GM18870 (cell line): ENCODE data around the gene EHD4.

ENCODE experiments used
- ATAC-seq: cut with Tn5 transposase; IDR thresholded peaks from one replicate; pipeline ENCODE4 v1.9.1; 2021; ENCODE audit warnings: moderate library complexity; ENCODE audit not compliant: unreplicated experiment

The EHD4 gene

DNA sequence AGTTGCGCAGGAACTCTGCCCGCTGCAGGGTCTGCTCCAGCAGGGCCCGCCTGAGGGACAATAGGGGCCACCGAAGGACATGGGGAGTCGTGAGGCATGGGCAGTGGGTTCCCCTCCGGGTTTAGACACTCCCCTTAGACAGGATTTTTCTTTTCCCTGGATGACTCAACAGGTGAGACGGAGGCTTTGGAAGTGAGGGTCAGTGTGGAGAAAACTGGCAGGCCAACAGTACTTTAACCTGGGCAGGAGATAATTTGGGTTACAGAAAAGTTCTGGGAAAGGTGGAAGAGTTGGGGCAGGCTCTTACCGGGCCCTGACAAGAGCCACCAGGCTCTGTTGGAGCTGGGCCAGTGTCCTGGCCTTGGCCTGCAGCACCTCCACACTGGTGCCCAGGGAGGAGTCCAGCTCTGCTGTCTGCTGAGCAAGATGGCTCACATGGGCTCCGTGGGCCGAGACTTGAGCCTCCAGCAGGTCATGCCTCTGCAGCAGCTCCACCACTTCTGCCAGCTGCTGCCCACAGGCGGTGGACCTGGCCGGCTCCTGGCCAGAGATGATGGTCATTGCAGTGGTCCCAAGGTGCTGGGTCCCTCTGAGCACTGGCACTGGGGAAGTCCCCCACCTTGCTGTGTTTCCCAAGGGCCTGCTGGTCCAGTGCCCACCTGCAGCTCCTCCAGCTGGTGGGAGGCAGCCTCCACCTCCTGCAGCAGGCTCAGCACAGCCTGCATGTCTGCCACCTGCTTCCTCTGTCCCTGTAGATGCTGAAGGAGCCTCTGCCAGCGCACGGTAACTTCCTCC, 89.5 kb downstream of the EHD4 start:
- ATAC-seq, result no peak

DNA sequence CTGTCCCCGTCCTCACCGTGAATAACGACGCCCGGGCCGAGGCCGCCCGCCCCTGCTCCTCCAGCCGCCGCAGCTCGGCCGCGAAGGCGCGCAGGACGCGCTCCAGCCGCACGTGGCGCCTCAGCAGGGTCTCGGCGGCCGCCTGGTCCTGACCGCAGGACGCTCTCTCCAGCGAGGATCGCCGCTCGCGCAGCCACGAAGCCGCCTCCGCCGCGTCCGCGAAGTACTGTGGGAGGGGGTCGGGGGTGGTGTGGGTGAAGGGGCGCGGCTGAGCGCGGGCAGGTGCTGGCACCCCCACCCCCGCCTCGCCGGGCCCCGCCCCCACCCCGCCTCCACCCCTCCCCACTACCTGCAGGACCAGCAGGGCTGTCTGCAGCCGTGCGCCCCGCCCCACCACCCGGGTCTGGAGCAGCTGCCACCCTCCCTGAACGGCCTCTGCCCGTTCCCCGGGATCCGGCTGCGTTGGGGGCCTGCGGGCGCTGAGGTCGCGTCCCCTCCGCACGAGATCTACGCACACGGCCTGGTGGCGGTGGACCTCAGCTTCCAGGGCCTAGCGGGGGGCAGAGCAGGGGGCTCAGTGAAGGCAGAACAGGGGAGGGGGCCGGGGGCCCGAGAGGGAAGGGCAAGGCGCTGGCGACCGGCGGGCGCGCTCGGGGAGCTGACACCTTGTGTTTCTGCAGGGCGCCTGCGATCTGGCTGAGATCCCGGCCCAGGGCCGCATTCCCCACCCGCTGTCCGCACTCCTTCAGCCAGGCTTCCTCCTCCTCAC, 90.3 kb downstream of the EHD4 start:
- ATAC-seq, result no peak

DNA sequence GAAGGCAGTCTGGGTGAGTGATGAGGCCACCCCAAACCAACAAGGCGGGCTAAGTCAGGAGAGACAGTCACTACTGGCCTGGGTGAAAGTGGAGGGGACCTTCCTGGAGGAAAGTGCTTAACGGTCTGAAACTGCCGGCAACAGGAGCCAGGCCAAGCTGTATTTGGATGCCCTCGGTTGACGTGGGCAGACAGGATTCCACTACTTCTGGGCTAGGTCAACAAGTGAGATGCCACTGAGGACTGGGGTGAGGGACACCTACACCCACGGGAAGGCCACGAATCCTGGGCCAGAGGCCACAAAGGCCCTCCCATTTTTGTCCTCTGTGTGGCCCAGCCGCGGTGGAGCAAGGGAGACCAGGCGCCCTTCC, 90.8 kb downstream of the EHD4 start:
- ATAC-seq, result no peak

DNA sequence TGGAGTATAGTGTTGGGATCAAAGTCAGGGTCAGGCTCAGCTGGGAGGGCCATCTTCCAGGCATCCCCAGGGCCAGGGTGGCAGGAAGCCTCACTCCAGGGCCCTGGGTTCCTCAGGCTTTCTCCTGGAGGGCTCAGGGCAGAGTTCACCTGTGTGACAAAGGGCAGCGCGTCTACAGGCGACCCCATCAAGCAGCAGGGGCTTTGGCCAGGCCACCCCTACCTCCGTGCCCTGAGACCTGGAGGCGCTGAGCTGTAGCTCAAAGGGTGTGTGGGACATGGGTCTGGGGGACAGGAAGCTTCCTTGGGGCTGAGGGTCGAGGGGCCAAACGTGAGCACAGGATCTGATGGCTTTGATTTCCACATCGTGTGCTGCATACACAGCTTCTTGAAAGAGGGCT, 91.3 kb downstream of the EHD4 start:
- ATAC-seq, result no peak

DNA sequence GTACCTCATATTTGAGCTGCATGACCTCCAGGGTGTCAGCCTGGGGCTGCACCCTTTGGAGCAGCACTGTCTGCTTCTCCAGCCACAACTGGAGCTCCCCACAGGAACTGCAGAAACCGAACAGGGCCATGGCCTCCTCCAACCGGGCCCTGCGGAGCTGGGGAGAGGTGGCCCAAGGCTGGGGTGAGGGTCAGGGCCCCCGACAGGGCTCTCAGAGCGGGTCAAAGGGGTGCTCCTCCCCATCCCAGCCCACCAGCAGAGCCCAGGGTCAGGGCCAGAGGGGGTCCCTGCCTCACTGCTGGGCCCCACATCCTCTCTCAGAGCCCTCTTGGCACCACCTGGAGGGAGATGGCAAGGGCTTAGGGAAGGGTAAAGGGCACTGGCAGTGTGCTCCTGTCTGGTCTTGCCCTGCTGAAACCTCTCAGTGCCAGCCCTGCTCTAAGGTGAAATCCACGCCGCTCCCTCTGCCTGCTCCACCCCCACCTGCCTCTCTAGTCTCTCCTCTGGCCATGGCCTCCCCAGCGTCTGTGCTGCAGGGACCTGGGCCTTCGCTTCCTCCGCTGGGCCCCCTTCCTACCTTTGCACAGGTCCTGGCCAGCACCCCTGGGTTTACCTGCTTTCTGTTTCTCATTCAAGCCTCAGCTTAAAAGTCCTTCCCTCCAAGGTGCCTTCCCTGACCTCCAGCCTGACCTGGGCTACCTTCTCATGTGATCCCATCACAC, 92.0 kb downstream of the EHD4 start:
- no peak for ATAC-seq

DNA sequence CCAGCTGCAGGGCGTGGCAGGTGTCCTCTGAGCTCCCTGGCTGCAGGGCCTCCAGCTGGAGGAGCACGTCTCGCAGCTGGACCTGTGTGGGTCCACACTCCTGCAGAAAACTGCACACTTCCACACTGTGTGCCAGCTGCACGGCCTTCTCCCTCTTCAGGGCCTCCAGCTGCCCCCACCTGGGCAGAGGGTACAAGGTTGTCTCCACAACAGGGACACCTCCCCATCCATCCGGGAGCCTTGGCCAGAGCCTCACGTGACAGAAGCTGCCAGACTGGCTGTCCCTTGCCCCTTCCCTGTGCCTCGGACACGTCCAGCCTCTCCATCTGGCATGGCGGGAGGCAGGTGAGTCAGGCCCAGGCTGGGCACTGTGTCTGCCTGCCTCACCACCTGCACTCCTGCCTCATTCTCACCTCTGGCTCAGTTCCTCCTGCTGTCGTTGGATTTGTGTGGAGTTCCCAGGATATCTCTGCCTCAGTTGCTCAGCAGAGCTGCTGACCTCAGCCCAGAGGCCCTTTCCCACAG, 93.0 kb downstream of the EHD4 start:
- ATAC-seq, result no peak

DNA sequence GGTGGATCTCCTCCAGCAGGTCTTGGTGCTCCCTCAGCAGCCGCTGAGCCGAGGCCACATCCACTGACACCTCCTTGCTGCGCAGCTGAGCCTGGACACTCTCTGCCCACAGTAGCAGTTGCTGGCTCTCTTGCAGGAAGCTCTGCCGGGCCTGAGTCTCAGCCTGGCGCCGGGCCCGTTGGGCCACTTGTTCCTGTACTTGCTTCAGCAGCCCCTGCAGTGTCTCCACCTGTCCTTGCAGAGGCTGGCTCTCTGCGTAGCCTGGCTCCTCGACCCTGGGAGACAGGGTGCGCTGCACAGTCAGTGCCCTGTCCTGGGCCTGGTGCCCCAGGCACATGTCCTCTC, 94.0 kb downstream of the EHD4 start:
- no peak for ATAC-seq

DNA sequence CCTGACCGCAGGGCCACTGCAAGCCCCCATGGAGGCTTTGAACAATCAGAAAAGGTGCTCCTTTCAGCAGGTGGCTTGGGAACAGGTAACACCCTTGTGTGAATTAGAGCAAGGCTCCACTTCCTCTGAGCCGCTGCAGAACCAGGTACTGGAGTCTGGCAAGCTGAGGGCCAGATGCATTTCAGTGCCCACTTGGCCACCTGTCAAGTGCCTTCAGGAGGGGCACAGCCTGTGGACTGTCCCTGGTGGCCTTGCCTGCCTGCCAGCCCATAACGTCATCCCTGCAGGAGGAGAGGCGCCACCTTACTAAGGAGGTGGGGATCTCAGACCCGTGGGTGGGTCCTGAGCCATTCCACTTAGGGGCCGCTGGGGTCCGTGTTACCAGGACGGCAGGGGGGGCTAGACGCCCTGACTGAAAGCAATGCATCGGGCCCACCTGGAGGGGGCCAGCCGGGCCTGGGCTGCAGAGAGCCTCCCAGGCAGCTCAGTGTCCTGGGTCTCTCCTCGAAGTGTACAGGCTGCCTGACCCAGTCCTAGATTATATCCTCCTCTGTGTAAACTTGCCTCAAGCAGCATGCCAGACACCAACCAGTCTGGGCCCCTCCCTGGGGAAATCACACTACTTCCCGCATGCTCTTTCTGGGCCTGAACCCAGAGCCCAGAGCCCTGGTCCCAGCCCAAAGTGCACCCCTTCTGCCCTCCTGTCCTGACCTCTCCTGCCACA, 94.6 kb downstream of the EHD4 start:
- no peak for ATAC-seq

DNA sequence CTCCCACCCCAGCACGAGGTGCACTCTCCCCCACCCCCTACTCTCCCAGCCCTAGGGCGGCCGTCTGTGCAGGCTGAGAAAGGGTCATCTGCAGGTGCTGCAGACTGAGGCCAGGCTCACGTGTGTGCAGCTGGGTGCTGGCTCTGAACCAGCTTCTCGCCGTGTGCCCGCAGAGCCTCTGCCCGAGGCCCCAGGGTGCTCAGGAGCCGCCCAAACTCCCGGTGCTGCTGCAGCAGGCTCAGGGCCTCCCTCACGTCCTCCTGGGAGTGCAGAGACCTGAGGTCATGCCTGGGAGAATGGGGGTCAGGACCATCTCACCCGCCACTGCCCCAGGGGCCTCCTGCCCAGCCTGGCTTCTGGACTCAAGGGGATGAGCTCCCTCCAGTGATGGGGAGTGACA, 95.7 kb downstream of the EHD4 start:
- ATAC-seq, result no peak

DNA sequence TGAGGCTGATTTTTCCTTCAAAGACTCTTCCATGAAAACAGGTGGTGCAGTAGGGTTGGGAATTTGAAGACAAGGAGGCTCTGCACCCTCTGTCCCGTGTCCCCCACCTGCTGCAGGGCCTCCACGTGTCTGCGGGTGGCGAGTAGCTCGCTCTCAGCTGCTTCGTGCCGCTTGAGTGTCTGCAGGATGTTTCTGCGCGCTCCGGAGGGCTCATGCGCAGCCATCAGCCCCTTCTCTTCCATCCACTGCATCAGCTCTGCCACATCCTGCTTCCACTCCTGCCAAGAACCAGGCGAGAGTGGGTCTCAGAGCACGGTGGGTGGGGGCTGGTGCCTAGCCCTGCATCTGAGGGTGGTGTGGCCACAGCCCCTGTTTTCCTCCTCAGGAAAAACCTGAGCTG, 96.3 kb downstream of the EHD4 start:
- ATAC-seq, result no peak

DNA sequence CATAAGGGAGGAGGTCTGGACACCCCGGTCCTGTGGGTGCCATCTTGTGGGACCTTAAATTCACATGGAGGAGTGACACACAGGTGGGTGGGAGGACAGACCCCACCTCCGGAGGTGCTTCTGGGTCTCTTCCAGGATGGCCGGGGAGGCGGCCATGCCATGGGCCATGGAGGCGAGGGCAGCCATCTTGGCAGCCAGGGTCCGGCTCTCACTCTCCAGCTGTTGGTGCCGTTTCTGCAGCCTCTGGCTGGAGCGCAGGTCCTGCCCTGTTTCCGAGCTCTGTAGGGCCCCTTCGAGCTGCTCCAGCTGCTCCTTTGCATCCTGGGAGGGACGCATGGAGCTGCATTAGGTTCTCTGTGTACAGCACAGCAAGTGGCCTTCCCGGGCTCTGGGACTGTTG, 97.6 kb downstream of the EHD4 start:
- ATAC-seq, result no peak

DNA sequence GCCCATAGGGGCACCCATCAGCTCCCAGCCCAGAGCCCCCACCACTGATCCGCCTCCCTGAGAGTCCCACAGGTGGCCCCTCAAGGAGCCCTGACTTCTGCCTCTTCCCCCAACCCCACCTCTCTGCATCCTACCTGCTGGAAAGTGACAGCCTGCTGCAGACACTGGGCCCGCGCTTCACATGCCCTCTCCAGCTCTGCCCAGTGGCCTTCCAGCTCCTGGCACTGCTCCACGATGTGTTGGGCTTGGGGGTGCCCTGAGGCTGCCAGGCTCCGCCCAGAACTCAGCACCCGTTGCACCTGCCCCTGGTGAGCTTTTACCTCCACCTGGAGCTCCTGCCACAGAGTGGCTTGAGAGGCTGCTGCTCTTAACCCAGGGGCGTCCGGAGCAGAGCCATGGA, 98.6 kb downstream of the EHD4 start:
- no peak for ATAC-seq

DNA sequence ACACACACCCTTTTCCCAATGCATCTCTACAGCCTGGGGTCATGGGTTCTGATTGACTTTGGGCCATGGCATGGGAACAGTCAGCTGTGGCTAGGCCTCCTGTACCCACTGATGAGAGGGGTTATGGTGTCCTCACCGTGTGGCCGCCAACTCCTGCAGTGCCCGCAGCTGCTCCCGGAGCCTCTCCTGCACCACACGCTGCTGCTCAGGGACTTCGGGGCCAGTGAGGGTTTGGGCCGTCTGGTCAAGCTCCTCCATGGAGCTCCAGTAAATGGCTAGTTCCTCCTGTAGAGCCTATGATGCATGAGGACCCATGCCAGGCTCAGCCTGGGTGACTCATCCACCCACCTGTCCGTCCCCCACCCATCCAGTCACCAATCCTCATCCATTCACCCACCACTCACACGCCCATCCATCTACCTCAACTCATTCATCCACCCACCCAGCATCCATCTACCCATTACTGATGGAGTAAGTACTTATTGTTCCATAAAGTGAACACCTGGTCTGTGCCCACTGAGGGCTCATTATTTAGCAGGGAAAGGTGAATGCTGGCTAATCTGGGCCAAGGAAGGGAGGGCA, 100.1 kb downstream of the EHD4 start:
- no peak for ATAC-seq

DNA sequence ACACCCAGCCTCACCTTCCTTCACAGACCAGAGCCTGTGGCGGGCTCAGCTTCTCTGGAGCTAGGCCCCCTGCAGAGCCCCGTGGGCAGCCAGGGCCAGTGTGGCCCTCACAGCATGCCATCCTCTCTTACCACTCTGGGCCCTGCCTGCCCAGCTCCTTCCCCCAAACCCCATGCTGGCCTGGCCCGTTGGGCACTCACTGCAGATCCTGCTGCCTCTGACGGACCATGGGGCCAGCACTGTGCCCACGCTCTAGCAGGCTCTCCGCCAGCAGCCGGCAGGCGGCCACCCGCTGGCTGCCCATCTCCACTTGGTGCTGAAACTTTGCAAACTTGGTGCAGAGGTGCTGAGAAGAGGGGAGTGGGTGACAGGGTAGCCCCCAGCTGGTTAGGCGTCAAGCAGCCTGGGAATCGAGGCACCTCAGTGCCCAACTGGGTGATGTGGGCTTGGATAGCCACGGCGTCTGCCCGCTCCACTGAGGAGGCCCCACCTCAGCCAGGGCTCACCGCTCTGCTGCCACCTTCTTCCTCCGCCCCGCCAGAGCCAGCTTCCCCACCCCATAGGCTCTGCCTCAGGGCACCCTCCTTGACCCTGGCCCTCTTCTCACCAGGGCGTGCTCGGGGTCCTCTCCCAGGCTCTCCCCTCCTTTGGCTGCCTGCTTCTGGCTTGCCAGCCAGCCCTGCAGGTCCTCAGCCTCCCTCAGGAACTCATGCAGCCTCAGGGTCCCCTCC, 101.0 kb downstream of the EHD4 start:
- ATAC-seq, result no peak

DNA sequence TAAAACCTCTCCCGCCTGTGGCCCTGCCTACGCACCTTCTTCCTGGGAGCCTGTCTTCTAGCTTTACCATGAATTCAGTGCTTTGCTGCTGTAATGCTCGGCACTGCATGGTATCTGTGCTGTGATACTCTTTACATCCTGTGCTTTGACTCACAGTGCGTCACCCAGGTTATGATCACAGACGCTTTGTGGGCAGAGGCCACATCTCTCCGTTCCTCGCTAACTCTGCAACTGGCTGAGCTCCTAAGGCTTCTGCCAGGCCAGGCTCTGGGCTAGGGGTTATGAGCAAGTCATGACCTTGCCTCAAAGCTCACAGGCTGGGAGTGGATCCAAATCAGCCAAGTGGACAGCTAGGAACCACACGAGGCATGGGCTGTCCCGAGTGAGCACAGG, 101.7 kb downstream of the EHD4 start:
- no peak for ATAC-seq

DNA sequence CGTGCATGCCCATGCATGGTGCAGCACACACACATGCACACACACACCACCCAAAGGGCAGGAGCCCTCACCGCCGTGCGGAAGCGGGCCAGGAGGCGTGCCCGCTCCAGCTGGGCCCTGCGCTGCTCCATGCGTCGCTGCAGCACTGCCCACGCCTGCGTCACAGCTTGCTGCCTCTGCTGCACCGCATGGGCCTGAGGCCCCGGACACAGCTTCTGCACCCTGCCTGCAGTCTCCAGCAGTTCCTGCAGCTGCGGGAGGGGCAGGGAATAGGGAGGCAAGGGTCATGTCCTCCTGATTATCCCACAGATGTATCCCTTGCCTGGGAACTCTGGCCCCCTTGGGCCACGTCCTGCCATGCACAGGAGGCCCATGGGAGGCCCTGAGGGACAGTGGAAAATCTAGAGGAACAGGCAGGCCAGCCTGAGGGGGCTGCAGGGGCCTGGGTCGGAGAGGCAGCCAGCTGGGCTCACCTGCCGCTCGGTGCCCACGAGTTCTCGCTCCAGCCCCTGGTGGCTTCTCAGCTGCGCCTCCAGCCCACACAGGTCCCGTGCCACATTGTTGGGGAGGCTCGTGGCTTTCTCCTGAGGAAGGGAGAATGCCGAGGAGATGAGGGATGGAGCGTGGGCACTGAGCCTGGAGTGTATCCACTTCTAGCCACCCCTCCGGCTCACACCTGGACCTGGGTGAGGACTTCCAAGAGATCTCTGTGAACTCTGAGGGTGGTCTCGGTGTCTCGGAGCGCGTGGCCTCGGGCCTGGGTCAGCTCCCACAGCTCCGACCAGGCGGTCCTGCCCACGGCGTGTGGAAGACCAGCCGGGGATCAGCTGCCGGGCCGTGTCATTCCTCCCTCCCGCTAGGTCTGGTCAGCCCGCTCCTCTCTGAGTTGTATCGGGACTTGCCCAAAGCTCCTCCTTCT, 102.3 kb downstream of the EHD4 start:
- no peak for ATAC-seq

DNA sequence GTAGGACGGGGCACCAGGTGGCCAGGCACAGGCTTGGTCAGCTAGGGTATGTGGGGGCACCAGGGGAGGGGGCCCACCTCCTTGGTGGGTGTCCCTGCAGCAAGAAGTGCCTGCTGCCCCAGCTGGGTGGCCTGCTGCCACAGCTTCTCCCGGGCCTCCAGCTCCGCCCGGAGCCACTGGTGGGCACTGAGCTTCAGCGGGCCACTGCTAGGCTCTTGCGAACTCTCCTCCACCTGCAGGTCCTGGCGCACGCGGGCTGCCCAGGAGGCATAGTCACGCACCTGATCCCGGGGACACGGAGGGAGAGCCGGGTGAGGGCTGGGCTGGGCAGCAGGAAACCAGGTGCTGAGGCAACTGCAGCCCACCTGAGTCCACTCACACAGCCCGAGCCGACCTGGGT, 104.0 kb downstream of the EHD4 start:
- no peak for ATAC-seq

DNA sequence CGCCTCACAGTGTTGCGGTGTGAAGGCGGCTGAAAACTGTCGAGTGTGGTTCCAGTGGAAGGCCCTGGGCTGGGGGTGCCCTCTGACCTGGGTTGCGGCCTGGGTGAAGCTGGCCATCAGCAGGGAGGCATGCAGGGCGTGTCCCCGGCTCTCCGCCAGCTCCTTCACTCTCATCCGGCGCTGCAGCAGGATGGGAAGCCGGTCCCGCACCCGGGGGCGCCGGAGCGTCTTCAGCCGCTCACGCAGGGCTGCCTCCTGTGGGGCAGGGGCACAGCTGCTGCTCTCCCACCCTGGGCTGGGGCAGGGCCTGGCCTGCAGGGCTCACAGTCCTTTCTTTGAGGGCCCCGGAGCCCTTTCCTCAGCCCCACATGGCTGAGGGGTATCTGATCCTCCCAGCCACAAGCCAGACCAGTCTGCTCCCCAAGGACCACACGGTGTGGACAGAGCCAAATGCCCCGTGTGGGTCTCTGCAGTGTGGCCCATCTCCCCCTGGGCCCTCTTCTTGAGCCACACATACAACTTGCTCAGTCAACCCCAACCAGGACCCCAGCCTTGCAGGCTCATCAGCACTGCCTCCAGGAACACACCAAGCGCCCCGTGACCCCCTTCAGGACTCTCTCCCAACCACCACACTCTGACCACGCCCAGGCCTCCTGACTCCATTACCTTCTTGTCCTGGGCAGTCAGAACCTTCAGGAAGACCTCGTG, 105.3 kb downstream of the EHD4 start:
- no peak for ATAC-seq
